ENCODE data around the gene CTNND1. TPM values are rescaled to one million over a fixed set of nuclear protein-coding genes. Genes with fewer than 3 reads are reported as not detected.
A peak's percentile ranks its signal among the peaks of the same experiment; 100 is the strongest.

CTNND1 gene
- total and polyA plus RNA-seq, 2 of the 8 experiments (the other 6 are each of a cell fraction or from before 2014, with no cell fraction given), result 91.9 to 164 TPM

DNA sequence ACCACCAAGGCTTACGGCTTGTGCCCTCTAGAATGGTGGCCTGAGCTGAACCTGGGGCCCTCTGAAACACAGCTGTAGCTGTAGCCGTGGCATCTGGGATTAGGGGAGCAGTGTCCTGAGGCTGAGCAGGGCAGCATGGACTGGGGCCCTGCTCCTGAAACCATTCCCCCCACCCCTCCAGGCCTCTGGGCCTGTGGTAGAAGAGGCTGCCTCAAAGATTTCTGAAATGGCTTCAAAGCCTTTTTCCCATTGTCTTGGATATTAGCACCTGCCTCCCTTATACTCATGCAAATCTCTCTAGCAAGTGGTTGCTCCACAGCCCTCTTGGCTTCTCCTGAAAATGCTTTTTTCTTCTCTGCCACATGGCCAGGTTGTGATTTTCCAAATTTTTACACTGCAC, 106.9 kb downstream of the CTNND1 start:
- 62% methylated on average over 2 of the region's 2 CpGs; no CpG with 5 or more reads in 1 of the 2 experiments for WGBS, 2 experiments (ENCODE audit: extremely low coverage in 1 of 2, insufficient coverage in 1 of 2, insufficient read length in 1 of 2, insufficient replicate concordance in 2 of 2, low coverage in 1 of 2, low lambda C conversion rate in 2 of 2, missing lambda C conversion rate in 1 of 2)
- TF ChIP-seq SP1 (IDR thresholded peaks at IDR 0.05; ENCODE audit: low read depth, low read length) (peak; percentile 68), TCF12 (IDR thresholded peaks at IDR 0.05; ENCODE audit: low read depth, low read length) (peak; percentile 97), POLR2AphosphoS5 (IDR thresholded peaks at IDR 0.05; ENCODE audit: low read depth, low read length) (no peak), BRCA1 (IDR thresholded peaks at IDR 0.05; ENCODE audit: low read depth, low read length) (no peak), NANOG (IDR thresholded peaks at IDR 0.05; ENCODE audit: insufficient read depth, low read depth, low read length, poor library complexity, severe bottlenecking) (peak; percentile 68), CEBPB (IDR thresholded peaks at IDR 0.05; ENCODE audit: low read depth, low read length) (peak; percentile 63), RFX5 (IDR thresholded peaks at IDR 0.05; ENCODE audit: borderline replicate concordance, low read depth, low read length) (no peak), PHF8 (conservative IDR thresholded peaks at IDR 0.05; ENCODE audit: low read depth, low read length) (no peak)
- TF ChIP-seq, protein P1, sequence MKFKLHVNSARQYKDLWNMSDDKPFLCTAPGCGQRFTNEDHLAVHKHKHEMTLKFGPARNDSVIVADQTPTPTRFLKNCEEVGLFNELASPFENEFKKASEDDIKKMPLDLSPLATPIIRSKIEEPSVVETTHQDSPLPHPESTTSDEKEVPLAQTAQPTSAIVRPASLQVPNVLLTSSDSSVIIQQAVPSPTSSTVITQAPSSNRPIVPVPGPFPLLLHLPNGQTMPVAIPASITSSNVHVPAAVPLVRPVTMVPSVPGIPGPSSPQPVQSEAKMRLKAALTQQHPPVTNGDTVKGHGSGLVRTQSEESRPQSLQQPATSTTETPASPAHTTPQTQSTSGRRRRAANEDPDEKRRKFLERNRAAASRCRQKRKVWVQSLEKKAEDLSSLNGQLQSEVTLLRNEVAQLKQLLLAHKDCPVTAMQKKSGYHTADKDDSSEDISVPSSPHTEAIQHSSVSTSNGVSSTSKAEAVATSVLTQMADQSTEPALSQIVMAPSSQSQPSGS (IDR thresholded peaks at IDR 0.05; ENCODE audit: low read length), result no peak
- TF ChIP-seq, protein P2, sequence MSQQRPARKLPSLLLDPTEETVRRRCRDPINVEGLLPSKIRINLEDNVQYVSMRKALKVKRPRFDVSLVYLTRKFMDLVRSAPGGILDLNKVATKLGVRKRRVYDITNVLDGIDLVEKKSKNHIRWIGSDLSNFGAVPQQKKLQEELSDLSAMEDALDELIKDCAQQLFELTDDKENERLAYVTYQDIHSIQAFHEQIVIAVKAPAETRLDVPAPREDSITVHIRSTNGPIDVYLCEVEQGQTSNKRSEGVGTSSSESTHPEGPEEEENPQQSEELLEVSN (IDR thresholded peaks at IDR 0.05), result peak; percentile 13; the same call in 1 of the 2 replicates
- TF ChIP-seq, protein P3, sequence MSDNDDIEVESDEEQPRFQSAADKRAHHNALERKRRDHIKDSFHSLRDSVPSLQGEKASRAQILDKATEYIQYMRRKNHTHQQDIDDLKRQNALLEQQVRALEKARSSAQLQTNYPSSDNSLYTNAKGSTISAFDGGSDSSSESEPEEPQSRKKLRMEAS (IDR thresholded peaks at IDR 0.05), result no peak; the same call in 1 of the 2 replicates

More for the DNA sequence above, 106.9 kb downstream of the CTNND1 start:
- peak overlapping the region; percentile 98 for H2BK20ac ChIP-seq (ENCODE audit: low read length)
- no peaks in the 10 kb centered on the region for H3K79me1 ChIP-seq (ENCODE audit: low read depth, low read length)
- no peak overlapping the region for H3K9ac ChIP-seq (replicated peaks in 1 of 4; ENCODE audit: extremely low read depth in 1 of 4, low read depth in 3 of 4, low read length in 3 of 4)
- FAIRE-seq, result no peak
- no peak overlapping the region for H3K14ac ChIP-seq (ENCODE audit: insufficient read length)
- H3K79me2 ChIP-seq (ENCODE audit: control insufficient read depth in 1 of 2, insufficient read depth in 2 of 2, low read length in 2 of 2), result no peaks in the 10 kb centered on the region
- no peaks in the 10 kb centered on the region for H3K9me3 ChIP-seq (ENCODE audit: insufficient read depth in 2 of 2, low read depth in 1 of 2, low read length in 1 of 2)
- H3K23me2 ChIP-seq (ENCODE audit: low read depth, low read length), result no peaks in the 10 kb centered on the region
- peak overlapping the region; percentile 86; the same call in 1 of the 2 replicates for H2BK5ac ChIP-seq (ENCODE audit: low read depth, low read length)
- no peaks in the 10 kb centered on the region for H4K20me1 ChIP-seq (replicated peaks in 1 of 2; ENCODE audit: control insufficient read depth in 1 of 2, insufficient read depth in 2 of 2, low read length in 2 of 2)
- H2BK12ac ChIP-seq (ENCODE audit: low read depth, low read length), result peak overlapping the region; percentile 64; the same call in 1 of the 2 replicates
- ChIA-PET POLR2A (ENCODE audit: partially characterized antibody) (interaction anchor here (0.7 to 1.4 kb wide), 6 partner anchors 10 to 710 kb away, joined by 3 to 6 read pairs (median 3); partner anchors contain the start of gene SELENOH), CTCF (ENCODE audit: partially characterized antibody) (interaction anchor here (1.5 kb wide), 1 partner anchor 192 kb away, joined by 6 read pairs; no protein-coding TSS in a partner anchor)
- H3K27me3 ChIP-seq (replicated peaks in 1 of 4; ENCODE audit: control insufficient read depth in 3 of 4, extremely low read depth in 1 of 4, insufficient read depth in 3 of 4, low read length in 3 of 4), result no peaks in the 10 kb centered on the region; a peak in 1 of 7 replicates
- H4K8ac ChIP-seq (ENCODE audit: extremely low read depth, insufficient read depth, low read length), result 0 out of 2 replicates have a peak overlapping the region, but pooled peaks have one; percentile 37
- H4K91ac ChIP-seq (replicated peaks; ENCODE audit: insufficient read length, low read length), result peak overlapping the region; percentile 18
- no peak overlapping the region for H2BK15ac ChIP-seq (ENCODE audit: low read length)
- H3K27ac ChIP-seq (ENCODE audit: low read depth, low read length), result peak overlapping the region; percentile 27; the same call in 1 of the 2 replicates
- no peaks in the 10 kb centered on the region for H3K36me3 ChIP-seq (ENCODE audit: control insufficient read depth in 2 of 4, insufficient read depth in 4 of 4, low read length in 3 of 4)
- H3K23ac ChIP-seq (ENCODE audit: insufficient read length), result no peak overlapping the region
- H3K18ac ChIP-seq (ENCODE audit: extremely low read depth, low read length), result peak overlapping the region; percentile 76
- peak; percentile 34 to 66 for DNase-seq (ENCODE audit: low read depth in 1 of 2, low spot score in 2 of 2)
- no peak overlapping the region for H3K4ac ChIP-seq (replicated peaks; ENCODE audit: insufficient read length, low read depth, low read length)
- no peak overlapping the region for H2AFZ ChIP-seq (ENCODE audit: low read length)
- H4K5ac ChIP-seq (ENCODE audit: insufficient read length, low read depth, low read length), result peak overlapping the region; percentile 55
- peaks cover 7 to 14% (median 10%) of the 10 kb centered on the region in 4 experiments; a peak in 6 of 7 replicates for H3K4me1 ChIP-seq (replicated peaks in 1 of 4; ENCODE audit: control insufficient read depth in 3 of 4, insufficient read depth in 4 of 4, low read length in 3 of 4)
- peak overlapping the region; percentile 66; the same call in 1 of the 2 replicates for H2AK5ac ChIP-seq (ENCODE audit: low read depth, low read length)
- H3K4me2 ChIP-seq (ENCODE audit: insufficient read depth in 1 of 2, low read depth in 2 of 2, low read length in 2 of 2), result peak overlapping the region; percentile 36 to 43
- peak overlapping the region; percentile 98 for H2BK120ac ChIP-seq (replicated peaks; ENCODE audit: low read depth, low read length)
- no peak overlapping the region for H3K56ac ChIP-seq (replicated peaks; ENCODE audit: insufficient read length, low read depth, low read length)
- peak overlapping the region in 1 of 4 experiments; percentile 35; a peak in 1 of 8 replicates for H3K4me3 ChIP-seq (ENCODE audit: extremely low read depth in 1 of 4, insufficient read depth in 2 of 4, low read depth in 3 of 4, low read length in 4 of 4)
